Fibroblast of skin of left quadriceps (primary cell): ENCODE results near the gene CACNG6.
"Not testable (repeated sequence)": the region's sequence is repeated elsewhere in the genome, so short reads cannot be mapped to it uniquely, and the experiment has no call there.

Source experiments
- DNase-seq, 2 experiments: peaks; one replicate each; pipeline ENCODE4 v3.0.0-alpha.2; 2013; ENCODE audit warnings: low read depth in 2 of 2

CACNG6 gene, protein sequence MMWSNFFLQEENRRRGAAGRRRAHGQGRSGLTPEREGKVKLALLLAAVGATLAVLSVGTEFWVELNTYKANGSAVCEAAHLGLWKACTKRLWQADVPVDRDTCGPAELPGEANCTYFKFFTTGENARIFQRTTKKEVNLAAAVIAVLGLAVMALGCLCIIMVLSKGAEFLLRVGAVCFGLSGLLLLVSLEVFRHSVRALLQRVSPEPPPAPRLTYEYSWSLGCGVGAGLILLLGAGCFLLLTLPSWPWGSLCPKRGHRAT

DNA sequence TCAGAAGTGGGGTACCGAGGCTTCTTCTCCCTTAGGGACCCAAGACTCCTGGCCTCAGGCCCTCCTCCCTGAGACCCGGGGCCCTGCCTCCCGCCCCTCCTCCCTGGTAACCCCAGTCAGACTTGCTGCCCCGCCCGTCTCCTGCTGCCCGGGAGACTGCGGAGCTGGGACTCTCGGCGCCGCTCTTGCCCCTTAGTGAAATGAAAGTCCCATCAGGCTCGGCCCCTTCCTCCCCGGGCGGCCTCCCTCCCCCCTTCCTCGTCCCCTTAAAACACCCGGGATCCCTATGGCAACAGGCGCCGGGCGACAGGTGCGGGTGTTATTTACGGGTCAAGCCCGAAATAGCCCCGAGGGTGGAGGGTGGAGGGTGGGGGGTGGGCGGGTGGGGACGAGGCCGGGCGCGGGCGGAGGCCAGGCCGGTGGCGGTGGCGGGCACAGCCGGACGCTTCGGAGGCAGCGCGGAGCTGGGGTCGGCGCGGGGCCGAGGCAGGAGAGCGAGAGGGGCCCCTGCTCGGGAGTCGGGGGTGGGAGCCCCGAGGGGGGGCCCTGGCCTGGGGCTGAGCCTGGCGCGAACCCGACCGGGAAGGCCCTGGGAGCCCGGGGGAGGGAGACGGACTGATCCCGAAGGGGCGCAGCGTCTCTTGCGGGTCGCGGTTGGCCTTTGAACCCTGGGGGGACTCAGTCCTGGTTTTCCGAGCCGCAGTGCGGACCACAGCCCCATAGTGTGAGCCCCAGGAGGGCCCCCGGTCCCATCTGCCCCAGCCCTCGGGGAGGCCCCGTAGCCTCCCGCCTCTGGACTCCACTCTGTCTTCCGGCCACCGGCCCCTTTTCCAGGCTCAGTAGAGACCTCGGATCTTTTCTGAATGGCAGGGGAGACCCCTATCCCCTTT lies at the start of gene CACNG6:
Gene CACNG6, plus strand, starts transcription at position 414 of the 890 bp plus-strand sequence. CDS start 1,241 bp downstream, outside the sequence.
- no peak for DNase-seq

DNA sequence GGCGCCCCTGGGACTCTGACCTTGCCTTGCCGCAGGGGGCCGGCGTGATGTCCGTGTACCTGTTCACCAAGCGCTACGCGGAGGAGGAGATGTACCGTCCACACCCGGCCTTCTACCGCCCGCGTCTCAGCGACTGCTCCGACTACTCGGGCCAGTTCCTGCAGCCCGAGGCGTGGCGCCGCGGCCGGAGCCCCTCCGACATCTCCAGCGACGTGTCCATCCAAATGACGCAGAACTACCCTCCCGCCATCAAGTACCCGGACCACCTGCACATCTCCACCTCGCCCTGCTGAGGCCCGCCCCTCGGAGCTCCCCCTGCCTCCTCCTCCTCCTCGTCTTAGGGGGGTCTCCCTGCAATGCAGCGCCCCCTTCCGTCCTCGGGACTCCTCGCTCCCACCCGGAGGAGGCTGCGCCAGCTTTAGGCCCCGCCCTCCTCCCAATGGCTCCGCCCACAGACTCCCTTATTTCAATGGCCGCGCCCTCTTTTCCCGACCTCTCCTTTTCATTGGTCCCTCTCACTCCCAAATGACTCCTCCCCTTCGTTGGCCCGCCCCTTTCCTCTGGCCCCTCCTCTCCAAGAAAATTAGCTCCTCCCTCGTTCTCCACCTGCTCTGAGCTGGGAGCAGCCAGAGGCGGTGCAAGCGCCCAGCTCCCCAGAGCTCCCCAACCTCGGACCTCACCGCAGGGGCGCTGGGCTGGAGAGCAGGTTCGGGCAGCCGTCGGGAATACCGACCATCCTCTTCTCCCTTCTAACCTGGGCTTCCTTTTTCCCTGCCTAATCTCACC lies 49.2 kb upstream of the CACNG6 start:
- DNase-seq = no peak

DNA sequence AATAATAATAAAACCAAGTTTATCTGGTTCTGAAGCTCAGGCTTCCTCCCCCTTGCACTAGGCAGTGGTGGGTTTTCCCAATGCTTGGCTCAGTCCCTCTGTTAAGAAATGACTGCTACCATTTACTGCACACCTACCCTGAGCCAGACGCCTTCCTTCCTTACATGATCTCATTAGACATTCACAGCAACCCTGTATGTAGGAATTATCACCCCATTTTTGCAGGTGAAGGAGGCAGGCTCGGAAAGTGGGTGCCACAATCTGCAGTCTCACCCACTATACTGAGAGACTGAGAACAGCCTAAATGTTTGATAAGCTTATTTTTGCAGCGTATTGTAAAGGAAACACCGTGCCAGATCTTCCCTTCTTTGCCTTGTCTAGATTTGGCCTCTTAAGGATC lies 47.0 kb upstream of the CACNG6 start:
- no peak for DNase-seq

DNA sequence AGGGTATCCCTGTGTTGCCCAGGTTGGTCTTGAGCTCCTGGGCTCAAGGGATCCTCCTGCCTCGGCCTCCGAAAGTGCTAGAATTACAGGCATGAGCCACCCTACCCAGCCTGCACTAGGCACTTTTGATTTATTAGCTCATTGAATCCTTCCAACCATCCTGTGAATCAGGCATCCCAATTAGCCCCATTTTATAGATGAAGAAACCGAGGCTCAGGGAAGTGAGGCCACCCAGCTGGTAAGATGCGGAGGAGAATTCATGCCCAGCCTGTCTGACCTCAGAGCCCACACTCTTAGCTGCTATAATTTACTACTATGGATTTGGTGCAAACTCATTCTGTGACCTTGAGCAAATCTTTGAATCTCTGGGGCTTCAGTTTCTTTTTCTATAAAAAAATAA lies 46.5 kb upstream of the CACNG6 start:
- no peak for DNase-seq

DNA sequence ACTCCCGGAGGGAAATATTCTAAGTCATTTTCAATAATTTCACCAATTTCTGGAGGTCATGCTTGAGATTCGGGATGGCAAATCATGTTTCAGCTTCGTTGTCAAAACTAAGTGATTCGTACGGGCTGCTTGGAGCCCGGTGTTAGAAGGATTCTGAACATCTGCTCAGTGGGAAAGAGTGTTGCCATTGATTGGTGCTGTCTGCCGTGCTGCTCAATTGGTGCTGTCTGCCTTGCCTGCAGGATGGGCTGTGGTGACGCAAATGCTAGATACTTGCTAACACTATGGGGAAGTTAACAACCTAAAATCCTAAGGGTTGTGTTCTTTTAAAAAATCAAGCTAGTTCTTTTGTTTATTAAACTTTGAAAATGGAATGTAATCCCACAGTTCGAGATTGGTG lies 46.0 kb upstream of the CACNG6 start:
- no peak for DNase-seq

DNA sequence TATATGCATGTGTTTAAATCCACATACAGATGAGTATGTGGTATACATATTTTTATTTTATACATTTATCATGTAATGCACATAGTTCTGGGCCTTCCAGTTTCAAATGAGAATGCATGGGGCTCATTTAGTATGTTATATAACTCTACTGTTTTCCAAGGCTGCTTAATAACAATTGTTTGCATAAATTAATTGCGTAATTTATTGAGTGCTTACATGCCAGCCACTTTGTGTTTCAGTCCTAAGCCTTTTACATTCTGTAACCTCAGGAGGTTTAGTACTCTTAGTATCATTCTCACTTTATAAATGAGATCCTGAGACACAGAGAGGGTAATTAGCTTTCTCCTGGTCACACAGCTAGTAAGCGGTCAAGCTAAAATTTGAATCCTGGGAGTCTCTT lies 45.4 kb upstream of the CACNG6 start:
- no peak for DNase-seq

DNA sequence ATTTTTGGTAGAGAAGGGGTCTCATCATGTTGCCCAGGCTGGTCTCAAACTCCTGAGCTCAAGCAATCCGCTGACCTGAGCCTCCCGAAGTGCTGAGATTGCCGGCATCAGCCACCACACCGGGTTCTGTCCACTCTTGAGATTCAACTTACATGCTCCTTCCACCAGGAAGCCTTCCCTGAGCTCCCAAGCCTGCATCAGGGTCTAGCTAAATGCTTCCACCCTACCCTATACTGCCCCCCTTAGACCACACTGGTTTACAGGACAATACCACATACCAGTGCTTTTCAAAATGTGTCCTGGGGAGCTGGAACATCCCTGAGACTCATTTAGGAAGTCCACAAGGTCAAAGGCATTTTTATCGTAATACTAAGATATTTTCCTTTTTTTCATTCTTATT lies 43.8 kb upstream of the CACNG6 start:
- no peak for DNase-seq

DNA sequence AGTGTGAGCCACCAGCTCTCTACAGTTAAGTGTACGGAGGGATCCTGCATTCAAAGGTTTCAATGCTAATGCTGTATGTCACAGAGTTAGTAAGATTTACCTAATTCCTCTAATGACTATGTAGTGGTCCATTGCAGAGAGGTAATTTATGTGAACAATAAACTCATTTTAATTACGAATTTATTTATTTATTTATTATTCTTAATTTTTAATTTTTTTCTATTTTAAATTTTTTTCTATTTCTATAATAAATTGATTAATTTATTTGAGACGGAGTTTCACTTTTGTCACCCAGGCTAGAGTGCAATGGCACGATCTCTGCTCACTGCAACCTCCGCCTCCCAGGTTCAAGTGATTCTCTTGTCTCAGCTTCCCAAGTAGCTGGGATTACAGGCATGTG lies 42.8 kb upstream of the CACNG6 start:
- not testable (repeated sequence) for DNase-seq

DNA sequence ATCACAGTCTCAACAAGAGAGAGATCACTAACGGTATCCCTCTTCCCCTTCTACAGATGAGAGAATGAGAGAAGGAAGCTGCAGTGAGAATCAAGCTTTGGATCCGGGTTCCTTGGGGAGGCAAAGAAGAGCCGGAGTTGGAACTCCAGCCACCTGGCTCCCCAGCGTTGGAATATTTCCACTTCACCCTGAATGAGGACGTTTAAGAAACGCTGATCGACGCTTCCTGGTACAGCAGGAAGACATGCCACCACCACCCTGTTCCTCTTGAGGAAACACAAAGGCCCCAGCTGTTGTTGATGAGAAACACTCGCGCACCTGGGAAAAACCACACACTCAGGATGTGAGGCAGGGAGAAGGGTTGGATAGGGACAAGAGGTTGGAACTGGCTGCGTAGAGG lies 40.0 kb upstream of the CACNG6 start:
- DNase-seq = no peak

DNA sequence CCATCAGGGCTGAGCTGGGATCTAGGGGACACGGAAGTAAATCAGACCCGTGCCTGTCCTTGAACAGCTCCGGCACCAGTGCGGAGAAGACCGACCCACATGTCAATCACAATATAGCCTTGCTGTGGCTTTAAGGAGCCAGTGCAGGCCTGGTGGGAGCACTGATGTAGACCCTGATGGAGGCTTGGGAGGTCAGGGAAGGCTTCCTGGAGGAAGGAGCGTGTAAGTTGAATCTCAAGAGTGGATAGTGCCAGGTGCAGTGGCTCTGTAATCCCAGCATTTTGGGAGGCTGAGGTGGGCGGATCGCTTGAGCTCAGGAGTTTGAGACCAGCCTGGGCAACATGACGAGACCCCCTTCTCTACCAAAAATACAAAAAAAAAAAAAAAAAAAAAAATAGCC lies 39.5 kb upstream of the CACNG6 start:
- DNase-seq = no peak

DNA sequence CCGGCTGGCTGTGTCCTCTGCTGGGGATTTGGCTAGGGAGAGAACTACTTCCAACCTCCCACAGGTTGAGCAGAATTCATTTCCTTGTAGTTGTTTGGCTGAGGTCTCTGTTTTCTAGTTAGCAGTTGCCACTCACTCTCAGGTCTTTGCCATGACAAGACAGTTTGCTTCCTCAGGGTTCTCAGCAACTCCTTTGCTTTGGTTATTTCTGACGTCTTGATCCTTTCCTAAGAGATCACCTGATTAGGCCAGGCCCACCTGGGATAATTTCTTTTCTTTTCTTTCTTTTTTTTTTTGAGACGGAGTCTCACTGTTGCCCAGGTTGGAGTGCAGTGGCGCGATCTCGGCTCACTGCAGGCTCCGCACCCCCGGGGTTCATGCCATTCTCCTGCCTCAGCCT lies 38.1 kb upstream of the CACNG6 start:
- no peak for DNase-seq

DNA sequence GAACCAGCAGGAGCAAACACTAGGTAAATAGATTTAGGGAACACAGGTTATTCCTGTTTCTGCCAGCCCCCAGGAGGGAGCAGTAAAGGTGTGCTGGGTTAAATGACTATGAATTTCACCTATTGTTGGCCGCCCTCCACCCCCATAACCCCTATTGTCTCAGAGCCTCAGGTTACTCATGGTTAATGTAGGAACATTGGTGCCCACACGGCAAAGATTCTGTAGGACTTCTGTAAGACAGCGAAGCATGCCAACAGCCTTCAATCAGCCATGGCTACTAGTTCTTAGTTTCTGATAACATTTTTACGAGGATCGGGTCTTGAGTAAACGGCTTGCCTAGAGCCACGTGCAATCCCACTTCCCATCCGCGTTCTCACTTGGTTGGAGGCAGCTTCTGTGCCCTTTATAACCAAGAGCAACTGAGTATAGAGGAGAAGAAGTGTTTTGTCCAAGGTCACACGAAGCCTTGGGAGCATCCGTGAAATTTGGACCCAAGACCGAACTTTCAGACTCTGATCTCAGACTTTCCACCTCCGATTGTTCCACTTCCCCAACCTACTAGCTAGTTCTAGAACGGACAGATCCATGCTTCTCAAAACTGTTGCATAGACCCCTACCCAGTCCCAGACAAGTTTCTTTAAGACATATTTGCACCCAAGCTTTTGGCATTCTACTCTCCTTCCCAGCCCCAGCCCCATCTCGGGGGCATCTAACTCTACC lies 33.8 kb upstream of the CACNG6 start:
- no peak for DNase-seq

DNA sequence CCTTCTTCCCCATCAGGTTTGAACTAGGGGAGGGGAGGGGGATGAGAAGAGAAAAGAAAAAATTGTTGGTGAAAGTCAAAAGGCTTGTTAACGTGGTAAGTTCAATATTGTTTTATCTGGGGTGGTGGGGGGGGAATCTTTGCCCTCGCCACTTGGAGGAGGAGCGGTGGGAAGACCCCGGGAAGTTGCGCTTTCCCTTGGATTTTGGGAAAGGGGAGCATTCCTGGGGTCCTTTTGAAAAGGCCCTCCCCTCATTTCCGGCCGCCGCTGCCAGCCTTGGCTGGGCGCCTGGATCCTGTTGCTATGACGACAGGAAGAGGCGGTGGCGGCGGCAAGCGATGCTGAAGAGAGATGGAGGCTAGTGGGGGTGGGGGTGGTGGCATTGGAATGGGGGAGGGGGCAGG lies 33.3 kb upstream of the CACNG6 start:
- DNase-seq = no peak

DNA sequence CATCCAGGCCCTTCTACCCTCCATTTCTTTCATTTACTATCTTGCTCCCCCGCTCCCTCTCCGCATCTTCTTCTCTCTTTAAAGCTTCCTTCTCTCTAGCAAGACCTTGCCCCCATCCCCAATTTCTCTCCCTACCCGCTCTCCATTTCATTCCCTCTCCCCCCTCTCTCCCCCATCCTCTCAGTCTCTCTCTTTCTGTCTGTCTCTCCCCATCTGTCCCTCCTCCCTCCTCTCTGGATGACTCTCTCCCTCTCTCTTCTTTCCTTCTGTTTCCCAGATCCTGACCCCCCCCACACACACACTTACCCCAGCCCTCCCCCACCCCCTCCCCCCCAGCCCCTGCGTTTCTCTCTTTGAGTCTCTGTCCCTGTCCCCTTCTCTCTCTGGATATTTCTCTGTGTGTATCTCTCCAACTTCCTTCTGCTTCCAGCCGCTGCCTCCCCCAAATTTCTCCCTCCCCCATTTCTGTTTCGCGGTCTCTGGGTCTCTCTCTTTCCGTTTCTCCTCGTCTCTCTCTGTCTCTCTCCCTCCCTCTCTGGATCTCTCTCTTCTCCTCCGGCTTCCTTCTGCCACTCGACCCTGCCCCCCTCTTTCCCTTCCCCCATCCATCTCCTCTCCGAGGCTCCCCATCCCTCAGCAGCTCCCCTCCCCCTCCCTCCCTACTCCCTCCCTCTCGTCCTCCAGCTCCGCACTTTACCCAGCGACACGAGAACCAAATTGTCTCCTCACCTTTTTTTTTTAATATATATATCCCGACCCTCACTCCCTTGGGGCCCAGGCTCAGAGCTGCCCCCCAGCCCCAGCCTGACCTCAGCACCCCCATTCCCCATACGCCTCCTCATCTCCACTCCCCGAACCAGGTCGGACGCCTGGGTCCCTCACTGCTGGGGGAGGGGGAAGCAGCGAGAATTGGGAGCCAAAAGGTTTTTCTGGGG lies 32.3 kb upstream of the CACNG6 start:
- no peak for DNase-seq

DNA sequence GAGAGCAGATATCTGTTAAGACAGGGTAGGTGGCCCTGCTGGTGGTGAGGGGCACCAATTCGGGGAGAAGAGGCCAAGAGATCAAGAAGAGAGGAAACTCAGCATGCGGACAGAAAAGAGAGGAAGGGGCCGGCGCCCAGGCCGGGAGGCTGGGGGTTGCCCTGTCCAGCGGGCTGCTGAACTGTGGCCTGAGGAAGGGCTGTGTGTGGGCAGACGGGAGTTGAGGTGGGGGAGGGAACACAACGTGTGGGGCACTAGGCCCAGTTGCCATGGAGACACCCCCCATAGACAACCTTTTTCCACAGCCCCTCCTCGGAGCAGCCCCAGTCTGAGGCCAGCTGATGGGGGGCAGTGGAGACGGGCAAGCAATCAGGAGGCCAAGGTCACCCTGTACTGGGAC lies 31.2 kb upstream of the CACNG6 start:
- DNase-seq = no peak

DNA sequence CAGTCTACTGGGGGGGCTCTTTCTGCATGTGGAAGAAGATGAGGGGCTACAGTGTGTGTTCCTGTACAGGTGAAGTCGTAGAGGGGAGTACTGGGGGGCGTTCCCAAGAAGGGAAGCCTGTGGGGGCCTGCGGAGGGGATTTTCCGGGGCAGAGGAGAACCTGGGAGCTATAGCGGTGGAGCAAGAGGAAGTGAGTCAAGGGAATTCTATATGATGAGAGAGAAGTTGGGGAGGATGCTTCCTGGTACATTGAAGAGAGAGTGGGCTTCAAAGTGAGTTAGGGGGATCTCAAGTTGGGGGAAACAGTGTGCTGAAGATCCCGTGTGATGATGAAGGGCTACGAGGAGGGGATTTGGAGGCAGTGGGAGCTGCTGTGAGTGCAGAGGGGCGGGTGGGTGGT lies 30.6 kb upstream of the CACNG6 start:
- DNase-seq = no peak

DNA sequence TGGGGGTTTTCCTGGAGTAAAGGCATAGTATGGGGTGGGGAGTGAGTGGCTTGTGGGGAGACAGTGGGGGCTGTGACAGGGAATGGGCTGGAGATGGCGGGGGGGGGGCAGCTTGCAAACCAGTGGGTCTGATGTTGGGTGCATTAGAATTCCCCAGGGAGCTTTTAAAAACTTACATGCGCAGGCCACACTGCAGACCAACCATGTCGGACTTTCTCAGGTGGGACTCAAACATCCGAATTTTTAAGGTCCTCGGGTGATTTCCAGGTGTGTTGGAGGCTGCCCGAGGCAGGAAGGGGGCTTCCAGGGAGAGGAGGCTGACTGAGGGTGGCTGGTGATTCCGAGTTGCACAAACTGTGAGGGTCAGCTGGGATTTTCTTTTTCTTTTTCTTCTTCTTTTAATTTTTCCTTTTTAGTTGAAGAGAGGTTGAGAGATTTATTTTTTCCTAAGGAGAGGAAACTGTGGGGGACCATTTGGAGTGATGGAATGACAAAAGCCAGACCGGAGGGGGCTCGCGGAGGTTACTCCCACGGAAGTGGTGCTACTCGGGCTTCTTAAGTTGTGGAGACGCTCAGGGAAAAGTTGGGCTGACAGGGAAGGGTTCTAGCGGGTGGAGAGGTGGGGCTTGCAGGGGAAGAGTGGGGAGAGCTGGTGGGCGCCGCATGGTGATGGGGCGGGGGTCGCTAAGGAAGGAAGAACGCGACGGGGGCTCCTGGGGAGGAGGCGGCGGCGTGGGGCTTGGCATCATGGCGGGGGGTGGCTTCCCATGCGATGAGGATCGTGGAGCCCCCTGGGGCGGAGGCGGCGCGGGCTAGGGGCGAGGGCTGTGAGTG lies 29.7 kb upstream of the CACNG6 start:
- no peak for DNase-seq

DNA sequence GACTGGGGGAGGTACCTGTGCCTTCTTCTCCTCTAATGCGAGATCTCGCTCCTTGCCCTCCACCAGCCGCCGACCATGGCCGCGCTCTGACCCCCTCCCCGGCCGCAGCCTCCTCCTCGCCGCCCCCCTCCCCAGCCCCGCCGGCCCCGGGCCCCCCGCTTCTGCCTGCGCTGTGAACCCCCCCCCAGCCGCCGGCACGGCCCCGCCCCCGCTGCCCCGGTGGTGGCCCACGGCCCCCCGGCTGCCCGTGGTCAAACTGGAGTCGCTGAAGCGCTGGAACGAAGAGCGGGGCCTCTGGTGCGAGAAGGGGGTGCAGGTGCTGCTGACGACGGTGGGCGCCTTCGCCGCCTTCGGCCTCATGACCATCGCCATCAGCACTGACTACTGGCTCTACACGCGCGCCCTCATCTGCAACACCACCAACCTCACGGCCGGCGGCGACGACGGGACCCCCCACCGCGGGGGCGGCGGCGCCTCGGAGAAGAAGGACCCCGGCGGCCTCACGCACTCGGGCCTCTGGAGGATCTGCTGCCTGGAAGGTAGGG lies 28.5 kb upstream of the CACNG6 start, which contains the start of gene CACNG8:
Gene CACNG8, plus strand, starts transcription at position 51 of the 545 bp plus-strand sequence.
- no peak for DNase-seq

DNA sequence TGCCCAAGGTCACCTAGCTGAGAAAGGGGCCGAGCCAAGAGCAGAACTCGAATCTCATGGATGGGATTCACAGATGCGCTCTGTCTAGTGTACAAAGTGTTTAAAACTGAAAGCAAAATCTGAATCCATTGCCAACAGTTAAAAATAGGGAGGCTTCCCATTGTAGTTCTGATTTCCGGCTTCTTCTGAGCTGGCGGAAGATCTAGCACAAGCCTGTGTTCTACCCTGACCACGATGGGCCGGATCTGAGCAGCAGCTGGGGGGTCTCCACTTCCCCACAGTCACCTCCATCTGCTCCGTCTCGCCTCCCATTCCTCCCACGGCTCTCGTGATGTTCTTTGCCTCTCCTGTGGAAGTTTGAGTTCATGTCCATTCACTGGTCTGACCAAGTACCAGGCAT lies 26.3 kb upstream of the CACNG6 start:
- DNase-seq = no peak
